ENCODE data around the gene MEPCE. TPM values are rescaled to one million over a fixed set of nuclear protein-coding genes. Genes with fewer than 3 reads are reported as not detected.

The MEPCE gene
- total and polyA plus RNA-seq, 9 of the 15 experiments (the other 6 are each of a cell fraction or from before 2014, with no cell fraction given): 10.9 to 76.3 (median 44.1) TPM

DNA sequence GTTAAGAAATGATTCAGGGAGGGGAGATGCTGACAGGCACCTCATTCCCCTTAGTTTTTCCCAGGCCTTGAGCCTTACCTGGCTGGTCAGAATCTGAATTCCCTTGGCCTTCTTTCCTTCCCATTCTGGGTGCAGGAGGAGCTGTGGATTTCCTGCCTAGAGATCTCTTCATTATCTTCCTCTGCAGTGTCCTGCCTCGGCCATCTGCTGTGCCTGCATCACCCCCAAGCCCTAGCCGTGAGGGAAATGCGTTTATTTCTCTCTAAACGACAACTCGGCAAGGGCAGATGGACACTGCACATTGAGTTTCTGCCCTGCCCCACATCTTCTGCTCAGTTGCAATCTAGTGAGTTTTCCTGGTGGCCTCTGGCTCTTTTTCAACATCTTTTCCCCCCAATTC is 27.8 kb upstream of the MEPCE start:
- Histone ChIP-seq H3K9me3 (replicated peaks; ENCODE audit: control insufficient read depth, insufficient read depth, low read depth, low read length) (no peaks in the 10 kb centered on the region), H2AFZ (ENCODE audit: low read depth, low read length) (no peak overlapping the region), H3K4me3 (no peak overlapping the region), H3K9ac (ENCODE audit: insufficient read depth in 1 of 2, low read depth in 2 of 2, low read length in 2 of 2) (peak overlapping the region in 1 of 2 experiments; percentile 26; a peak in 1 of 4 replicates), H3K9me1 (ENCODE audit: control insufficient read depth, insufficient read depth, low read length) (no peaks in the 10 kb centered on the region), H3K4me2 (ENCODE audit: insufficient read depth, low read length) (no peak overlapping the region), H3K79me2 (ENCODE audit: control insufficient read depth, insufficient read depth, low read length) (no peaks in the 10 kb centered on the region), H4K20me1 (replicated peaks; ENCODE audit: control insufficient read depth, insufficient read depth, low read length) (no peaks in the 10 kb centered on the region), H3K36me3 (ENCODE audit: control insufficient read depth, insufficient read depth, low read length) (no peaks in the 10 kb centered on the region), H3K27me3 (ENCODE audit: control insufficient read depth in 2 of 2, insufficient read depth in 2 of 2, low read length in 2 of 2) (peaks cover 10 to 17% of the 10 kb centered on the region in 2 experiments), H3K4me1 (replicated peaks in 1 of 2; ENCODE audit: control insufficient read depth in 2 of 2, insufficient read depth in 2 of 2, low read length in 2 of 2) (peaks cover 0 to 14% of the 10 kb centered on the region in 2 experiments; a peak in 2 of 5 replicates), H3K27ac (ENCODE audit: extremely low read depth, low read depth, low read length) (no peak overlapping the region)
- DNase-seq (ENCODE audit: extremely low read depth in 1 of 4, low spot score in 3 of 4): no peak
- no TSS peak for BruUV-seq (replicated peaks)
- POLR2A ChIA-PET: interaction anchor here (1.3 to 1.5 kb wide), 2 partner anchors 10 to 14 kb away, joined by 3 to 4 read pairs; no protein-coding TSS in a partner anchor
- in situ Hi-C loops (cut with MboI): no loop called here
- 18% methylated on average over 5 of the region's 5 CpGs for WGBS (ENCODE audit: insufficient coverage, low coverage, missing lambda C conversion rate)
- intact Hi-C loops (cut with micrococcal nuclease): loop anchor here (2.0 to 10.0 kb wide), 2 partner anchors 157 to 323 kb away; partner anchors contain the start of gene EPO
- no peak for FAIRE-seq
- CTCF ChIA-PET (ENCODE audit: low intra/inter-chr PET ratio): interaction anchor here (1.0 to 3.5 kb wide), 4 partner anchors 48 to 323 kb away, joined by 3 to 23 read pairs (median 4); partner anchors contain the start of genes NYAP1 and TSC22D4
- ATAC-seq: no peak
- TF ChIP-seq NCOA6 (IDR thresholded peaks at IDR 0.05) (no peak), MTF1 (CRISPR knock-in tag; IDR thresholded peaks at IDR 0.05; ENCODE audit: borderline replicate concordance) (no peak), HMGN3 (IDR thresholded peaks at IDR 0.05; ENCODE audit: borderline replicate concordance, extremely low read depth, insufficient read length, low read depth, low read length) (no peak), PML (IDR thresholded peaks at IDR 0.05; ENCODE audit: low read length) (no peak), CCAR2 (IDR thresholded peaks at IDR 0.05; ENCODE audit: low read depth, low read length) (no peak), ZNF184 (CRISPR knock-in tag; IDR thresholded peaks at IDR 0.05) (no peak), KLF10 (CRISPR knock-in tag; IDR thresholded peaks at IDR 0.05) (no peak), TAF7 (tag; IDR thresholded peaks at IDR 0.05) (no peak), CHD1 (IDR thresholded peaks at IDR 0.05; ENCODE audit: low read length) (no peak), ATF1 (CRISPR knock-in tag; IDR thresholded peaks at IDR 0.05) (no peak), ATF1 (tag; IDR thresholded peaks at IDR 0.05) (no peak)
- TF ChIP-seq, protein P1, sequence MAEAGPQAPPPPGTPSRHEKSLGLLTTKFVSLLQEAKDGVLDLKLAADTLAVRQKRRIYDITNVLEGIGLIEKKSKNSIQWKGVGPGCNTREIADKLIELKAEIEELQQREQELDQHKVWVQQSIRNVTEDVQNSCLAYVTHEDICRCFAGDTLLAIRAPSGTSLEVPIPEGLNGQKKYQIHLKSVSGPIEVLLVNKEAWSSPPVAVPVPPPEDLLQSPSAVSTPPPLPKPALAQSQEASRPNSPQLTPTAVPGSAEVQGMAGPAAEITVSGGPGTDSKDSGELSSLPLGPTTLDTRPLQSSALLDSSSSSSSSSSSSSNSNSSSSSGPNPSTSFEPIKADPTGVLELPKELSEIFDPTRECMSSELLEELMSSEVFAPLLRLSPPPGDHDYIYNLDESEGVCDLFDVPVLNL (CRISPR knock-in tag; IDR thresholded peaks at IDR 0.05; ENCODE audit: low read depth): no peak
- TF ChIP-seq, protein P2, sequence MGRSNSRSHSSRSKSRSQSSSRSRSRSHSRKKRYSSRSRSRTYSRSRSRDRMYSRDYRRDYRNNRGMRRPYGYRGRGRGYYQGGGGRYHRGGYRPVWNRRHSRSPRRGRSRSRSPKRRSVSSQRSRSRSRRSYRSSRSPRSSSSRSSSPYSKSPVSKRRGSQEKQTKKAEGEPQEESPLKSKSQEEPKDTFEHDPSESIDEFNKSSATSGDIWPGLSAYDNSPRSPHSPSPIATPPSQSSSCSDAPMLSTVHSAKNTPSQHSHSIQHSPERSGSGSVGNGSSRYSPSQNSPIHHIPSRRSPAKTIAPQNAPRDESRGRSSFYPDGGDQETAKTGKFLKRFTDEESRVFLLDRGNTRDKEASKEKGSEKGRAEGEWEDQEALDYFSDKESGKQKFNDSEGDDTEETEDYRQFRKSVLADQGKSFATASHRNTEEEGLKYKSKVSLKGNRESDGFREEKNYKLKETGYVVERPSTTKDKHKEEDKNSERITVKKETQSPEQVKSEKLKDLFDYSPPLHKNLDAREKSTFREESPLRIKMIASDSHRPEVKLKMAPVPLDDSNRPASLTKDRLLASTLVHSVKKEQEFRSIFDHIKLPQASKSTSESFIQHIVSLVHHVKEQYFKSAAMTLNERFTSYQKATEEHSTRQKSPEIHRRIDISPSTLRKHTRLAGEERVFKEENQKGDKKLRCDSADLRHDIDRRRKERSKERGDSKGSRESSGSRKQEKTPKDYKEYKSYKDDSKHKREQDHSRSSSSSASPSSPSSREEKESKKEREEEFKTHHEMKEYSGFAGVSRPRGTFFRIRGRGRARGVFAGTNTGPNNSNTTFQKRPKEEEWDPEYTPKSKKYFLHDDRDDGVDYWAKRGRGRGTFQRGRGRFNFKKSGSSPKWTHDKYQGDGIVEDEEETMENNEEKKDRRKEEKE (IDR thresholded peaks at IDR 0.05; ENCODE audit: borderline replicate concordance in 1 of 2, control insufficient read depth in 1 of 2, low read depth in 2 of 2, low read length in 1 of 2): no peak
- TF ChIP-seq, protein P3, sequence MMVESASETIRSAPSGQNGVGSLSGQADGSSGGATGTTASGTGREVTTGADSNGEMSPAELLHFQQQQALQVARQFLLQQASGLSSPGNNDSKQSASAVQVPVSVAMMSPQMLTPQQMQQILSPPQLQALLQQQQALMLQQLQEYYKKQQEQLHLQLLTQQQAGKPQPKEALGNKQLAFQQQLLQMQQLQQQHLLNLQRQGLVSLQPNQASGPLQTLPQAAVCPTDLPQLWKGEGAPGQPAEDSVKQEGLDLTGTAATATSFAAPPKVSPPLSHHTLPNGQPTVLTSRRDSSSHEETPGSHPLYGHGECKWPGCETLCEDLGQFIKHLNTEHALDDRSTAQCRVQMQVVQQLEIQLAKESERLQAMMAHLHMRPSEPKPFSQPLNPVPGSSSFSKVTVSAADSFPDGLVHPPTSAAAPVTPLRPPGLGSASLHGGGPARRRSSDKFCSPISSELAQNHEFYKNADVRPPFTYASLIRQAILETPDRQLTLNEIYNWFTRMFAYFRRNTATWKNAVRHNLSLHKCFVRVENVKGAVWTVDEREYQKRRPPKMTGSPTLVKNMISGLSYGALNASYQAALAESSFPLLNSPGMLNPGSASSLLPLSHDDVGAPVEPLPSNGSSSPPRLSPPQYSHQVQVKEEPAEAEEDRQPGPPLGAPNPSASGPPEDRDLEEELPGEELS (CRISPR knock-in tag; IDR thresholded peaks at IDR 0.05; ENCODE audit: borderline replicate concordance): no peak
